ENCODE measurements around the gene RBL1. TPM values are rescaled to one million over a fixed set of nuclear protein-coding genes. Genes with fewer than 3 reads are reported as not detected.
"Not testable (repeated sequence)": the region's sequence is repeated elsewhere in the genome, so short reads cannot be mapped to it uniquely, and the experiment has no call there.

RBL1 gene, protein sequence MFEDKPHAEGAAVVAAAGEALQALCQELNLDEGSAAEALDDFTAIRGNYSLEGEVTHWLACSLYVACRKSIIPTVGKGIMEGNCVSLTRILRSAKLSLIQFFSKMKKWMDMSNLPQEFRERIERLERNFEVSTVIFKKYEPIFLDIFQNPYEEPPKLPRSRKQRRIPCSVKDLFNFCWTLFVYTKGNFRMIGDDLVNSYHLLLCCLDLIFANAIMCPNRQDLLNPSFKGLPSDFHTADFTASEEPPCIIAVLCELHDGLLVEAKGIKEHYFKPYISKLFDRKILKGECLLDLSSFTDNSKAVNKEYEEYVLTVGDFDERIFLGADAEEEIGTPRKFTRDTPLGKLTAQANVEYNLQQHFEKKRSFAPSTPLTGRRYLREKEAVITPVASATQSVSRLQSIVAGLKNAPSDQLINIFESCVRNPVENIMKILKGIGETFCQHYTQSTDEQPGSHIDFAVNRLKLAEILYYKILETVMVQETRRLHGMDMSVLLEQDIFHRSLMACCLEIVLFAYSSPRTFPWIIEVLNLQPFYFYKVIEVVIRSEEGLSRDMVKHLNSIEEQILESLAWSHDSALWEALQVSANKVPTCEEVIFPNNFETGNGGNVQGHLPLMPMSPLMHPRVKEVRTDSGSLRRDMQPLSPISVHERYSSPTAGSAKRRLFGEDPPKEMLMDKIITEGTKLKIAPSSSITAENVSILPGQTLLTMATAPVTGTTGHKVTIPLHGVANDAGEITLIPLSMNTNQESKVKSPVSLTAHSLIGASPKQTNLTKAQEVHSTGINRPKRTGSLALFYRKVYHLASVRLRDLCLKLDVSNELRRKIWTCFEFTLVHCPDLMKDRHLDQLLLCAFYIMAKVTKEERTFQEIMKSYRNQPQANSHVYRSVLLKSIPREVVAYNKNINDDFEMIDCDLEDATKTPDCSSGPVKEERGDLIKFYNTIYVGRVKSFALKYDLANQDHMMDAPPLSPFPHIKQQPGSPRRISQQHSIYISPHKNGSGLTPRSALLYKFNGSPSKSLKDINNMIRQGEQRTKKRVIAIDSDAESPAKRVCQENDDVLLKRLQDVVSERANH
- polyA plus RNA-seq (2012; ENCODE audit: low read depth, missing spikeins): 4.7 TPM

DNA sequence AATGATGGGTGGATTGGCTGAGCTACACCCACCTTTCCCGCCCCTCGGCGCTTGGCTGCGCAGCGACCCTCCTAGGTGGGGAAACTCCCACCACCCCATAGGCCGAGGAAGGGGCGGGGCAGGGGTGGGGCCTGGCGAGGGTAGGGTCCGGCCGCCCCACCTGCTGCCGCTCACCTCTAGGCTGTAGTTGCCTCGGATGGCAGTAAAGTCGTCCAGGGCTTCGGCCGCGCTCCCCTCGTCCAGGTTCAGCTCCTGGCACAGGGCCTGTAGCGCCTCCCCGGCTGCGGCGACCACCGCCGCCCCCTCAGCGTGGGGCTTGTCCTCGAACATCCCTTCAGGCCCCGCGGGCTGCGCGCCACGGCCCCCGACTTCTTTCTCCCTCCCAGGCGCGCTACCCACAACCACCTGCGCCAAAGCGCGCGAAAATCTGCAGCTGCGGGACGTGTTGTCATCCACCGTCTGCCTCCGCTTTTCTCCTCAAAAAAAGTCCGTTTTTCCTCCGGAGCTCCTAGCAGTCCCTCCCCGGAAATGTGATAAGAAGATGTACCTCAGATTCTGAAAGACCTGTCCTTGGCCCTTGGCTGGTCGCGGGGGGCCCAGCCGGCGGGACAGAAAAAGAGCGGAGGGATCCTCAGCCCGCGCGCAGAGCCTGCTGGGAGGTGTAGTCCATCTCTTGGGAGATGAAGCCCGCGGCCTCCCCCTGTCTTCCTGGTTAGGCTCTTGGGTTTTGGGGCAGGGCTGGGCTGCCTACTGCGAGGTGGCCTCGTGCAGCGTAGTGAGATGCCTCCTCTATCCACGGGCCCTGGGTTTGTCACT lies at the start of gene RBL1:
Gene RBL1, minus strand, starts transcription at position 399 of the 816 bp plus-strand sequence. Its CDS starts 69 bp downstream, at position 330.
- peak; percentile 84 for FAIRE-seq
- TF ChIP-seq POLR2AphosphoS5 (IDR thresholded peaks at IDR 0.05; ENCODE audit: low read depth, low read length): peak; percentile 89
- TF ChIP-seq TAF1 (IDR thresholded peaks at IDR 0.05; ENCODE audit: low read depth, low read length): peak; percentile 75
- peak; percentile 91 for TF ChIP-seq POLR2A (IDR thresholded peaks at IDR 0.05; ENCODE audit: low read depth, low read length)
- no peak for TF ChIP-seq PAX5 (IDR thresholded peaks at IDR 0.05; ENCODE audit: insufficient read depth, low read length, severe bottlenecking)
- TF ChIP-seq POU2F2 (IDR thresholded peaks at IDR 0.05; ENCODE audit: low read depth, low read length): peak; percentile 70; the same call in 1 of the 2 replicates
- TF ChIP-seq SPI1 (IDR thresholded peaks at IDR 0.05; ENCODE audit: low read depth, low read length): no peak
- peak; percentile 65 for DNase-seq (ENCODE audit: insufficient read length, low spot score)

DNA sequence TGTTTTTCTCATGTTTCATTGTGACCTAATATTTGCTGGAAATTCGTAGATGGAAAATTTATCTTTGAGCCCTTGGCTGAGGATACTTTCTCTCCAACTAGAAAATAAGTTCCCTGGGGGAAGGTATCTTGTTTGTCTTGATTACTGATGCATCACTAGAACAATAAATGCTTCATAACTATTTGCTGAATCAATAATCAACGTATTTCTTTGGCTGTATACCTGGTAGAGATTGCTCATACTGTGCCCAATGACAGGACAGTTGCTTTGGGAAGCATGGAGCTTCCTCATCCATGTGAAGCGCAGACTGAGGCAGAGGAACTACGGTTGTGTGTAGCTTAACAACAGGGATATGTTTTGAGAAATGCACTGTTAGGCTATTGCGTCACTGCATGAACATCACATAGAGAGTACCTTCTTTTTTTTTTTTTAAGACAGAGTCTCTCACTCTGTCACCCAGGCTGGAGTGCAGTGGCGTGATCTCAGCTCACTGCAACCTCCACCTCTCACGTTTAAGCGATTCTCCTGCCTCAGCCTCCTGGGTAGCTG lies 49.1 kb upstream of the RBL1 start:
- FAIRE-seq (no peak), DNase-seq (ENCODE audit: insufficient read length, low spot score) (no peak)
- TF ChIP-seq SPI1 (IDR thresholded peaks at IDR 0.05; ENCODE audit: low read depth, low read length) (no peak), PAX5 (IDR thresholded peaks at IDR 0.05; ENCODE audit: insufficient read depth, low read length, severe bottlenecking) (no peak), TAF1 (IDR thresholded peaks at IDR 0.05; ENCODE audit: low read depth, low read length) (no peak), POU2F2 (IDR thresholded peaks at IDR 0.05; ENCODE audit: low read depth, low read length) (no peak), POLR2A (IDR thresholded peaks at IDR 0.05; ENCODE audit: low read depth, low read length) (no peak), POLR2AphosphoS5 (IDR thresholded peaks at IDR 0.05; ENCODE audit: low read depth, low read length) (no peak)

DNA sequence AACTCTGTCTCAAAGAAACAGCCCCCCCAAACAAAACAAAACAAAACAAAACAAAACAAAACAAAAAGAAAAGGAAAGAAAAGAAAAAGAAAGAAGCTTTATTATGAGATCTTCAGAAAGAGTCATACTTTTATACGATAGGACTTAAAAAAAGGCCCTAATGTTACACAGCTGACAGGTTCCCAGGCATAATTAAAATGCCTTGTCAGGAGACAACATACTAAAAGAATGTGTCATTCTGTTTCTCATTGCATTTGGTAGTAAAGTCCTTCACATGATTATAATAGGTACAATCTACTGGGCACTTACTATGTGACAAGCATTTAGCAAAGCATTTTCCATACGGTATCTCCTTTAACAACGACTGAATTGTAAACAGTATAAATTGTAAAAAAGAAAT lies 46.9 kb upstream of the RBL1 start:
- DNase-seq (ENCODE audit: insufficient read length, low spot score) (no peak), FAIRE-seq (no peak)
- TF ChIP-seq PAX5 (IDR thresholded peaks at IDR 0.05; ENCODE audit: insufficient read depth, low read length, severe bottlenecking) (no peak), POU2F2 (IDR thresholded peaks at IDR 0.05; ENCODE audit: low read depth, low read length) (no peak), POLR2AphosphoS5 (IDR thresholded peaks at IDR 0.05; ENCODE audit: low read depth, low read length) (no peak), SPI1 (IDR thresholded peaks at IDR 0.05; ENCODE audit: low read depth, low read length) (no peak)

DNA sequence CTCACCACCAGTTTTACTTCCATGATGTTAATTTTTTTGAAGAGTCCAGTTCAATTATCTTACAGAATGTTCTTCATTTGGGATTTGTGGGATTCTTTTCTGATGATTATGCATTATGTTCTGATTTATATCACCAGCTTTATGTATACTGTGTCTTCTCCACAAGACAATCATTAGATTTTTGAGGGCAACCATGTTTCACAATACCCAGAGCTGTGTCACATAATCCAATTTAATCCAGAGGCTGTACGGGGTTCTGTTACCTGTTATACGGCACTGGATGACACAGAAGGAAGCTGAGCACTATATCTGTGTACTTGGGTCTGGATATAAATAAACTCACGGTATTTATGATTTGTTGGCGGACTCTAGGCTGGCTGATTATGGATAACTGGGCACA lies 41.8 kb upstream of the RBL1 start:
- TF ChIP-seq POU2F2 (IDR thresholded peaks at IDR 0.05; ENCODE audit: low read depth, low read length) (no peak), POLR2AphosphoS5 (IDR thresholded peaks at IDR 0.05; ENCODE audit: low read depth, low read length) (no peak), POLR2A (IDR thresholded peaks at IDR 0.05; ENCODE audit: low read depth, low read length) (no peak), TAF1 (IDR thresholded peaks at IDR 0.05; ENCODE audit: low read depth, low read length) (no peak)
- DNase-seq (ENCODE audit: insufficient read length, low spot score) (no peak), FAIRE-seq (peak; percentile 5)

DNA sequence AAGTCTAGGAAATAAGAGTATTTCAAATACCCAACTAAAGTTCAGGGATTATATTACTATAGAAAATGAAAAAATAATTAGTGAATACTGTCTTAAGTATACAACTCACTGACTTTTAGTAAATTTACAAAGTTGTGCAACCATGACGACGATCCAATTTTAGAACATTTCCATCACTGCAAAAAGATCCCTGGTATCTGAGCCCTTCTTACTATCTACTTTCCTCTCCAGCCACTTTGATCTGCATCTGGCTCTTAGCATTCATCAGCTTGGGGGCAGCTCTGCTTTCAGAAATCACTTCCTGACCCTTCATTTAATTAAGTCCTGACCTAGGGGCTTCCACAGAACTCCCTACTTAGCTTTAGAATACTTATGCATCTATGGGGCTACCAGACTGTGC lies 38.2 kb upstream of the RBL1 start:
- DNase-seq (ENCODE audit: insufficient read length, low spot score) (no peak), FAIRE-seq (no peak)
- TF ChIP-seq POU2F2 (IDR thresholded peaks at IDR 0.05; ENCODE audit: low read depth, low read length) (no peak), POLR2AphosphoS5 (IDR thresholded peaks at IDR 0.05; ENCODE audit: low read depth, low read length) (no peak), TAF1 (IDR thresholded peaks at IDR 0.05; ENCODE audit: low read depth, low read length) (no peak), POLR2A (IDR thresholded peaks at IDR 0.05; ENCODE audit: low read depth, low read length) (no peak), PAX5 (IDR thresholded peaks at IDR 0.05; ENCODE audit: insufficient read depth, low read length, severe bottlenecking) (no peak), SPI1 (IDR thresholded peaks at IDR 0.05; ENCODE audit: low read depth, low read length) (no peak)

DNA sequence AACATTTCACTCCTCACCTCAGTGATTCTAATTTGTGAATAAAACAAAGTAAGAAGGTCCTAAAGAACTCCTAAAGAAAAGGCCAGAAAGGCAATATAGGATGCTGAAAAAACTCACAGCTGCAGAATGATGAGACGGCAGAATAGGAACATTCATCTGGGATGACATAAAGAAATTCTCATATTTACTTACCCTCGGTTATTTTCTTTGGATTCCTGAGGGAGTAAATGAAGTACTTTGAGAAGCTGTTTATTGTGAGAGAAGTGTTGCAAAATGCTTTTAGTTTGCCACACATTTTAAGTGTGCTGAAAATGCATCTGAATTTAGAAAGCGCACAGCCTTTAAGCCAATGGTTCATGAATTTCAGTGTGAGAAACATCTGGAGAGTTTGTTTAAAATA lies 35.7 kb upstream of the RBL1 start:
- DNase-seq (ENCODE audit: insufficient read length, low spot score): no peak
- no peak for FAIRE-seq
- no peak for TF ChIP-seq POLR2A (IDR thresholded peaks at IDR 0.05; ENCODE audit: low read depth, low read length)
- TF ChIP-seq POU2F2 (IDR thresholded peaks at IDR 0.05; ENCODE audit: low read depth, low read length): no peak
- TF ChIP-seq SPI1 (IDR thresholded peaks at IDR 0.05; ENCODE audit: low read depth, low read length): no peak
- TF ChIP-seq PAX5 (IDR thresholded peaks at IDR 0.05; ENCODE audit: insufficient read depth, low read length, severe bottlenecking): no peak
- TF ChIP-seq POLR2AphosphoS5 (IDR thresholded peaks at IDR 0.05; ENCODE audit: low read depth, low read length): no peak
- TF ChIP-seq TAF1 (IDR thresholded peaks at IDR 0.05; ENCODE audit: low read depth, low read length): no peak

DNA sequence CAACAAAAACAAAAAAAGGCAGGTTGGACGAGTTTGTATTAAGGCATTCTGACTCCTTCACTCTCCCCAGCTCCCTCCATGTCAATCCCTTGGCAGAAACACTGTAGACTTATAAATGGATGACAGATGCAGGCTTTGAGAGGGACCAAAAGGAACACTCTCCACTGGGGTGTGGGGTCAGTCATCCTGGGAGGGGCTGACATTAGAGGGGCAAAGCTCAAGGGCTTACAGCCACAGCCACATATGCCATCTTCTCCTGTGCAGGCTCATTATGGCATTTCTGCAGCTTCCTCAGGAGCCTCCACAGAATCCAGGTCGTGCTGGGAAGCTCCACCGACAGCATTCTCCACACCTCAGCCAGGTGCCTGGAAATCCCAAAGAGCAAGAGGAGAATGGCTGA lies 33.0 kb upstream of the RBL1 start:
- DNase-seq (ENCODE audit: insufficient read length, low spot score): no peak
- TF ChIP-seq POLR2AphosphoS5 (IDR thresholded peaks at IDR 0.05; ENCODE audit: low read depth, low read length) (no peak), POLR2A (IDR thresholded peaks at IDR 0.05; ENCODE audit: low read depth, low read length) (no peak), SPI1 (IDR thresholded peaks at IDR 0.05; ENCODE audit: low read depth, low read length) (no peak), PAX5 (IDR thresholded peaks at IDR 0.05; ENCODE audit: insufficient read depth, low read length, severe bottlenecking) (no peak), POU2F2 (IDR thresholded peaks at IDR 0.05; ENCODE audit: low read depth, low read length) (no peak), TAF1 (IDR thresholded peaks at IDR 0.05; ENCODE audit: low read depth, low read length) (no peak)
- no peak for FAIRE-seq

DNA sequence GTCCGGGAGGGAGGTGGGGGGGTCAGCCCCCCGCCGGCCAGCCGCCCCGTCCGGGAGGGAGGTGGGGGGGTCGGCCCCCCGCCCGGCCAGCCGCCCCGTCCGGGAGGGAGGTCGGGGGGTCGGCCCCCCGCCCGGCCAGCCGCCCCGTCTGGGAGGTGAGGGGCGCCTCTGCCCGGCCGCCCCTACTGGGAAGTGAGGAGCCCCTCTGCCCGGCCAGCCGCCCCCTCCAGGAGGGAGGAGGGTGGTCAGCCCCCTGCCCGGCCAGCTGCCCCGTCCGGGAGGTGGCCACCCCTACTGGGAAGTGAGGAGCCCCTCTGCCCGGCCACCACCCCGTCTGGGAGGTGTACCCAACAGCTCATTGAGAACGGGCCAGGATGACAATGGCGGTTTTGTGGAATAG lies 30.5 kb upstream of the RBL1 start:
- FAIRE-seq: not testable (repeated sequence)

More for the DNA sequence above, 30.5 kb upstream of the RBL1 start:
- DNase-seq (ENCODE audit: insufficient read length, low spot score): not testable (repeated sequence)

Data from GM12891 (cell line).